Raji (cell line): ENCODE data around the gene TPST1.
A peak's percentile ranks its signal among the peaks of the same experiment; 100 is the strongest.

ENCODE experiments used
- POLR2A ChIP-seq: IDR thresholded peaks from 2 replicates; pipeline ENCODE4 v1.6.1; 2011; ENCODE audit warnings: low read depth, low read length, control low read depth; ENCODE audit not compliant: insufficient read depth

The TPST1 gene

DNA sequence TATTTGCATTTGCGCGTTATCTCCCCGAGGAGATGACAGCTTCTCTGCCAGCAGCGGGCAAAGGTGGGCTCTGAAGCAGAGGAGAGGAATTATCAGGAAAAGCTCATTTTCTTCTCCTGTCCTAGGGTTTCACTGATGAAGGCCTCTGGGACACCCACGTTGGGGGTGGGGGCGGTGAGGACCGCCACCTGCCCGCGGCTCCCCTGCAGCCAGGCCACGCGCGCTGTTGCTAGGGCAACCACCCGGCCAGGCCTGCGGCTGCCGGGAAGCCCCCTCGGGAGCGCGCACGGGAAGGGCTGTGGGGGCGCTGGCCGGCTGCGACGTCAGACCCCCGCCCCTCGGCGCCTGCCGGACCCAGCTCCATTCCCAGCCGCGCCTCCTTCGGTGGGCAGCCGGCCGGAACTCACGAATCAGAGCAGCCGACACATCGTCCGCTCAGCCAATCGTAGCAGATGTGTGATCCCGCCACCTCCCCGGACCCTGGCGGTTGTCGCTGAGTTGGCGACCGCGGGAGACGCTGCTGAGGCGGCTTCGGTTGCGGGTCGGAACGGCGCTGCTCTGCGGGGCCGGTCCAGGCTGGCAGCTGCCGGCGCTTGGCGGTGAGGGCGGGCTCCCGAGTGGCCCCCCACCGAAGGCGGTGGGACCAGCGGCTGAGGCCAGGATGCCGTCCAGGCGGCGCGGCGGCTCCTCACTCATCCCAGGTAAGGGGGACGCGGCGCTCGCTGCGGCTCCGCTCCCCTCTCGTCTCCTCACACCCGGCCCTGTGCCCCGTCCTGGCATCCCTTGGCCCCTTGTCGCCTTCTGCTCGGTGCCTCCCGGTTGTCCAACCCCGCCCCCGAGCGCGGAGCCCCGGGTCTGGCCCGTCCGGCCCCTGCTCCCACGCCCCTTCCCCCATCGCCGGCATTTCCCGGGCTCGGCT is at the start of gene TPST1:
TPST1 (plus strand) TSS at position 513 of the 919 bp plus-strand sequence. CDS start 35,092 bp downstream, outside the sequence.
- peak; percentile 88 for TF ChIP-seq POLR2A

DNA sequence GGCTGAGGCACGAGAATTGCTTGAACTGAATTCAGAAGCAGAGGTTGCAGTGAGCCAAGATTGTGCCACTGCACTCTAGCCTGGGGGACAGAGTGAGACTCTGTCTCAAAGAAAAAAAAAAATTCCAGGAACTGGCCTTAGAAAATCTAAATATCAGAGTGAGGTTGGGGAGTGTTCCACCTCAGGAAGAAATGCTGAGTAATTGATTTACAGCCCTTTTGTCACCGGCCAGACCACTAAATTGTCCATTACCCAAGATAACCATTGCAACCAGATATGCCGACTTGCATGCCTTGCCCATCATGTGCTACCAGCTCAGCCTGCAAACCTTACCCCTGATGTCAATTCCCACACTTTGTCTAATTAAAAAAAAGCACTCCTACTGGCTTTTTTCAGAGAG is 48.1 kb upstream of the TPST1 start:
- TF ChIP-seq POLR2A = no peak

DNA sequence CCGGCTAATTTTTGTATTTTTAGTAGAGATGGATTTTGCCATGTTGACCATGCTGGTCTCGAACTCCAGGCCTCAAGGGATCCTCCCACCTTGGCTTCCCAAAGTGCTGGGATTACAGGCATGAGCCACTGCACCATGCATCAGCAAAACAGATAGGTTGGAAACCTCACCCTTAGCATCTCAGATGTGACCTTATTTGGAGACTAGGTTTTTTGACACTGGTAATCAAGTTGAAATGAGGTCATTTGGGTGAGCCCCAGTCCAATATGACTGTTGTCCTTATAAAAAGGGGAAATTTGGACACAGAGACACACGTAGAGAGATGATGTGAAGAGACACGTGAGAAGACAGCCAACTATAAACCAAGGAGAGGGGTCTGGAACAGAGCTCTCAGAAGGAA is 42.5 kb upstream of the TPST1 start:
- no peak for TF ChIP-seq POLR2A

DNA sequence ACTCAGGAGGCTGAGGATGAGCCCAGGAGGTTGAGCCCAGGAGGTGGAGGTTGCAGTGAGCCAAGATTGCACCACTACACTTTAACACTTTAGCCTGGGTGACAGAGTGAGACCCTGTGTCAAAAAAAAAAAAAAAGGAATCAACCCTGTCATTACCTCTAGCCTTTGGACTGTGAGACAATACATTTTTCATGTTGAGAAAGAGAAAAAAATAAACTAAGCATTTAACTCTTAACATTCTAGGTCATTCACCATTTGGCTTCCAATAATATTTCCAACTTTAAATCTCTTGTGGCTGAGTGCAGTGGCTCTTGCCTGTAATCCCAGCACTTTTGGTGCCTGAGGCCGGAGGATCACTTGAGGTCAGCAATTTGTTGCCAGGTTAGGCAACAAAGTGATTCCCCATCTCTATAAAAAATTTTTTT is 41.9 kb upstream of the TPST1 start:
- TF ChIP-seq POLR2A = no peak

DNA sequence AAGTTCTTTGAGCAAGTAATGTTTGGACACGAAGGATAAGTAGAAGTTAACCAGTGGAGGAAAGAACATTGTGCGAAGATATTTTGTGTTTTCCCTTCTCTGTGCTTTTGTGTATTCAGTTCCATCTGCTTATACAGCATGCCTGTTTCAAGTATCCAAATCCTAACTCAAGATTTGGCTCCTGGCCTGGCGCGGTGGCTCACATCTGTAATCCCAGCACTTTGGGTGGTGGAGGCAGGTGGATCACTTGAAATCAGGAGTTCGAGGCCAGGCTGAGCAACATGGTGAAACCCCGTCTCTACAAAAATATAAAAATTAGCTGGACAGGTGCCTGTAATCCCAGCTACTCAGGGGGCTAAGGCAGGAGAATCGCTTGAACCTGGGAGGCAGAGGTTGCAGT is 40.8 kb upstream of the TPST1 start:
- no peak for TF ChIP-seq POLR2A

DNA sequence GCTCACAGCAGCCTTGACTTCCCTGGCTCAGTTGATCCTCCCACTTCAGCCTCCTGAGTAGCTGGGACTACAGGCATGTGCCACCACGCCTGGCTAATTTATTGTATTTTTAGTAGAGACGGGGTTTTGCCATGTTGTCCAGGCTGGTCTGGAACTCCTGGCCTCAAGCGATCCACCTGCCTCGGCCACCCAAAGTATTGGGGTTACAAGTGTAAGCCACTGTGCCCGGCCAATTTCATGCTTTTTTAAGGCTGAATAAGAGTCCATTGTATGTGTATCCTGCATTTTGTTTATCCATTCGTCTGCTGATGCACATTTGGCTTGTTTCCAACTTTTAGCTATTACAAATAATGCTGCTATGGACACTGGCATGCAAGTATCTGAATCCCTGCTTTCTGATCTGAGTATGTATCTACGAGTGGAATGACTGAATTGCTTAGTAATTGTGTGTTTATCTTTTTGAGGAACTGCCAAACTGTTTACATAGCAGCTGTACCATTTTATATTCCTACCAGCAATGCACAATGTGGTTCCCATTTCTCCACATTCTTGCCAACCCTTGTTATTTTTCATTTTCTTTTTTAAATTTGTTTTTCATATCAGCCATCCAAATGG is 37.3 kb upstream of the TPST1 start:
- TF ChIP-seq POLR2A = no peak

DNA sequence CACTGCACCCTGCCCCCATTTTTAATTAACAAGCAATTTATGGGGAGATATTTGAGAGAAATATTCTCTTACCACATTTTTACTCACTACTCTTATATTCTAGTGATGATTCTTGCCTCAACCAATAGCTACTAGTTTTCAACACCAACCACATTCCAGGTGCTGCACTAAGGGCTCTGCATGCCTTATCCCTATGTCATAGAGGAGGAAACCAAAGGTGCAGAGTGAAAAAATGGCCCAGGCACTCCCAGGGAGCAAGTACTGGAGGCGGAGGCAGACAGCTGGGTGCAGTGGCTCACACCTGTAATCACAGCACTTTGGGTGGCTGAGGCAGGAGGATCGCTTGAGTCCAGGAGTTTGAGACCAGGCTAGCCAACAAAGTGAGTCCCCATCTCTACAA is 35.5 kb upstream of the TPST1 start:
- TF ChIP-seq POLR2A = no peak

DNA sequence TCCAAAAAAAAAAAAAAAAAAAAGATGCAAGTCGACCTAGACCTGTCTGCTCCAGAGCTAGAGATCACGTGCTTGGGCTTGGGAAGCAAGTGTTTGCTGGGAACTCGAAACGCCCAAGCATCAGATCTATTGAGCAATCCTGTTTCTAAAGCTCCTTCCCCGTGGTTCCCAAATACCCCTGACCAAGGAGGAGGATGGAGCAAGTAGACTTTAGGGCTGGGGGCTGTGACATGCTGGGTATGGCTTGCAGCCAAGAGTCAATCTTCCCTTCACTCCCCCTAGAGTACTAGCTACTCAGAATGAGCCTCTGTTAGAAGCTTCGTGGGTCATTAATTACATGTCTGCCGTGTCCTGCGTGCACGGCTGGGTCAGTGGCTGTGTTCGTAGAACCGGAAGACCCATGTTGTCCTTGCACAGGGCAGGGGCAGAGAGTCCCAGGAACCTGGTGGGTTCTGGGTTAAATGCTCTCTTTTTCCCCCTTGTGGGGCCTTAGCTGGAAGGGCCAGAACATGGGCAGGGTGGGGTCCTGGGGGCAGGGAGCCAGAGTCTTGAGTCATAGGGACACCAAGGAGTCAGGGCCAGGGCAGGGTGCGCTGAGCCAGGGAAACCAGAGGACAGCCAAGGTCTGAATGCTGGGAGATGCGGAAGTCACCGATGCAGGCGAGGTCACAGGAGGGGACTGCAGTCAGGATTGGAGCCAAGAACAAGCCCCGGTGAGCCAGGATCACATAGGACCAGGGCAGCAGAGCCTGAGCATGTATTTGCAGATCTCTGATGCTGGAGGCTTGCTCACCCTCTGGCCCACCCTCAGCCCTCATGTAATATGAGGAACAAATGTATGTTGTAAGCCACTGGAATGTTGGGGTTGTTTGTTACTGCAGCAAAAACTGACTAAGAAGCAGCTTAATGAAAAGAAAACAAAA is 34.6 kb upstream of the TPST1 start:
- no peak for TF ChIP-seq POLR2A

DNA sequence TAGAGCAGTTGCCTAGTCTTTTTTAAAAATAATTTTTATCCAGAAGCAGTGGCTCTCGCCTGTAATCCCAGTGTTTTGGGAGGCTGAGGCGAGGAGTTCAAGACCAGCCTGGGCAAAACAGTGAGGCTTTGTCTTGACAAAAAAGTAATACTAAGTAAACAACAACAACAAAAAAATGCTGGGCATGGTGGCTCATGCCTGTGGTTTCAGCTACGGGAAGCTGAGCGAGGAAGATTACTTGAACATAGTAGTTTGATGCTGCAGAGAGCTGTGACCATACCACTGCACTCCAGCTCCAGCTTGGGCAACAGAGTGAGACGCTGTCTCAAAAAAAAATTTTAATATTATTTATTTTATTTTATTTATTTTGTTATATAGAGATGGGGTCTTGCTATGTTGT is 31.3 kb upstream of the TPST1 start:
- TF ChIP-seq POLR2A = no peak

DNA sequence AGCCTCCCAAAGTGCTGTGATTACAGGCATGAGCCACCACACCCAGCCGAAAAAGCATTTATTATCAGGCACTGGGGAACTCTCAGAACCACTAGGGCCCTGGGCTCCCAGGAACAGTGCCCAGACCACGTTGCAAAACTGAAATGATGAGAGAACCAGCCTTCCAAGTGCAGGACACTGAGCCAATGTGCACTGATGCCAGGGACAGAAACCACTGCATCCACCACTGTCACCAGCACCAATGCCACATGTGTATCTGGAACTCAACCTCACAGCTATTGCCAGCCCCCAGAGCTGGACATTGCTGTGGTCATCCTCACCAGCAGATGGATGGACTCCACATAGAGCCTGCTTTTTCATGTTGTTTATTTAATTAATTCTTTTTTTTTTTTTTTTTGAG is 28.2 kb upstream of the TPST1 start:
- no peak for TF ChIP-seq POLR2A

DNA sequence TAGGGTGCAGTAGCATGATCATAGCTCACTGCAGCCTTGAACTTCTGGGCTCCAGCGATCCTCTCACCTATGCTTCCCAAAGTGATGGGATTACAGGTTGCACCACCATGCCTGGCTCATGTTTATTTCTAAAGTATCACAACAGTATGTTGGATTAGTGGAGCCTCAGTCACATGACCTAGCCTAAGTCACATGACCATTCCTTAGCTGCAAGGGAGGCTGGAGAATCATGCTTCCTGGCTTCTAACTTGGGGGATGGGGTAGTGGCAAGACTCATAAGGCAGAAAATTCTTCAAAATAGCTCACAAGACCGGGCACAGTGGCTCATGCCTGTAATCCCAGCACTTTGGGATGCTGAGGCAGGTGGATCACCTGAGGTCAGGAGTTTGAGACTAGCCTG is 26.9 kb upstream of the TPST1 start:
- TF ChIP-seq POLR2A = no peak

DNA sequence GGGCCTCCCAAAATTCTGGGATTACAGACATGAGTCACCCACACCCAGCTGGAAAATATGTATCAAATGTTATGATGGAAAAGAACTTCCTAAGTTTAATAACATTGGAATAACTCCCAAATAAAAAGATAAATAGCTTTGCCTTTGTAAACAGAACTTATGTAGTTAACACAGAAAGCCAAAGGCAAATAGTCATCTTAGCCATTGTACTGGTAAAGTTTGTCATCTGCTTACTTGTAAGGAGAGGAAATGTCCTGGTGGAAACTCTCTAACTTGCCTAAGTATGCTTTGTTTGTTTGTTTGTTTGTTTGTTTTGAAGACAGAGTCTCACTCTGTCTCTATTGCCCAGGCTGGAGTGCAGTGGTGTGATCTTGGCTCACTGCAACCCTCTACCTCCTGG is 23.8 kb upstream of the TPST1 start:
- no peak for TF ChIP-seq POLR2A

DNA sequence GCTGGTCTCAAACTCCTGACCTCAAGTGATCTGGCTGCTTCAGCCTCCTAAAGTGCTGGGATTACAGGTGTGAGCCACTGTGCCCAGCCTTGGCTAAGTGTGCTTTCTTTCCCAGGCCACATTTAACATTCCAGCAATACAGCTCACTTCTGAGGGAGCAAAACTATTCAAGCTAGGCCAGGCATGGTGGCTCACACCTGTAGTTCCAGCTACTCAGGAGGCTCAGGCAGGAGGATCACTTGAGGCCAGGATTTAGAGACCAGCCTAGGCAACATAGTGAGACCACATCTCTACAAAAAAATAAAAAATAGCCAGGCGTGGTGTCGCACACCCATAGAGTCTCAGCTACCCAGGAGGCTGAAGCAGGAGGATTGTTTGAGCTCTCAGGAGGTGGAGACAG is 23.3 kb upstream of the TPST1 start:
- no peak for TF ChIP-seq POLR2A

DNA sequence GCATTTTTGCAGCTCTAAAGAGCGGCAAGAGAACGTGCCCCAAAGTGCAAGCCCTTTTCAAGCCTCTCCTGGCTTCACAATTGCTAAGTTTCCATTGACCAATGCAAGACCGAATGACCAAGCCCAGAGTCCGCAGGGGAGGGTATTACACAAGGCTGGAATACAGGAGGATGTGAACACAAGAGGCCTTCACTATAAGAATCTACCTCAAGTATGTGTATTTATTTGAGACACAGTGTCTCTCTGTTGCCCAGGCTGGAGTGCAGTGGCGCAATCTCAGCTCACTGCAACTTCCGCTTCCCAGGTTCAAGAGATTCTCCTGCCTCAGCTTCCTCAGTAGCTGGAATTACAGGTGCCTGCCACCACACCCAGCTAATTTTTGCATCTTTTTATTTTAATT is 22.2 kb upstream of the TPST1 start:
- no peak for TF ChIP-seq POLR2A

DNA sequence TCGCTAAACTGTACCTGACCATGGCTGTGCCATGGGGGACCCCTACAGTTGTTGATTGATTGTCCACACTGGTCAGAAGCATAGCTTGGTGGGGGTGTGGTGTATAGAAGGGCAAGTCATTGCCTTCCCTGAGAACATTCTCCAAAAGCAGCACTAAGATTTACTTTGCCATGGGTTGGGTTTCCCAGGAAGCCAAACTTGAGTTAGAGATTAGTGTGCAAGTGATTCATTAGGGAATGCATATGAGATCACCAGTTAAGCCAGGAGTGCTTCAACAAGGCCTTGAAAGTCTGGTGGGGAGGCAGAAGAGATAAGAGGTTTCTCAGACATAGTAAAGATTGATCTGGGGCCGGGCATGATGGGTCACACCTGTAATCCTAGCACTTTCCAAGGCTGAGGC is 21.4 kb upstream of the TPST1 start:
- TF ChIP-seq POLR2A = no peak
